SK-N-SH (cell line): ENCODE results near the gene RIN2. TPM values are rescaled to one million over a fixed set of nuclear protein-coding genes. Genes with fewer than 3 reads are reported as not detected.

Source experiments
- CTCF ChIA-PET: fragments of 300-600, 350-600 bp; formaldehyde crosslinking; extraction: SDS; loops from one replicate; lab custom pipeline; 2021; lab: Yijun Ruan, JAX
- POLR2A ChIA-PET: fragments of 350-600 bp; sonication (Branson Sonifier 250); formaldehyde crosslinking; extraction: SDS; loops from one replicate; lab custom pipeline; 2020; ENCODE audit warnings: antibody characterized with exemption, inconsistent platforms; lab: Yijun Ruan, JAX
- DNase-seq: peaks from one replicate; pipeline ENCODE4 v3.0.0; 2012
- H2AFZ ChIP-seq: fragments of 200-600 bp; sonication (generic); 2 replicates; pipeline ENCODE4 v1.8.1; 2016; ENCODE audit warnings: antibody characterized with exemption, mild to moderate bottlenecking, low read depth
- H3F3A ChIP-seq: fragments of 200-600 bp; sonication (generic); replicated peaks from 2 replicates; pipeline ENCODE3; 2016; ENCODE audit warnings: antibody characterized with exemption, mild to moderate bottlenecking; ENCODE audit not compliant: insufficient read depth
- H3K27ac ChIP-seq, 2 experiments: fragments of 200-500 bp in 1 of 2; fragments of 200-600 bp in 1 of 2; sonication (Bioruptor generic) in 1 of 2; sonication (generic), shearing (Covaris generic) in 1 of 2; 2 replicates each; pipeline versions ENCODE4 v1.5.1 to v1.6.1; 2014 to 2016; ENCODE audit warnings: low read depth in 2 of 2, inconsistent platforms in 1 of 2, low read length in 1 of 2, mild to moderate bottlenecking in 1 of 2, mixed read lengths in 1 of 2
- H3K27me3 ChIP-seq: fragments of 200-600 bp; sonication (generic), shearing (Covaris generic); 2 replicates; pipeline ENCODE4 v1.6.1; 2016; ENCODE audit warnings: mixed run types; ENCODE audit not compliant: insufficient read depth
- H3K36me3 ChIP-seq, 2 experiments: fragments of 200-500 bp in 1 of 2; fragments of 200-600 bp in 1 of 2; sonication (Bioruptor generic) in 1 of 2; sonication (generic) in 1 of 2; replicated peaks in 1 of 2; 2 replicates each; pipeline versions ENCODE3 to v1.5.1; 2014 to 2016; ENCODE audit warnings: low read length in 1 of 2, mild to moderate bottlenecking in 1 of 2; ENCODE audit not compliant: insufficient read depth in 2 of 2, control insufficient read depth in 1 of 2
- H3K4me1 ChIP-seq, 2 experiments: fragments of 200-500 bp in 1 of 2; fragments of 200-600 bp in 1 of 2; sonication (Bioruptor generic) in 1 of 2; sonication (generic), shearing (Covaris generic) in 1 of 2; 2 replicates each; pipeline versions ENCODE4 v1.5.1 to v1.6.1; 2014 to 2016; ENCODE audit warnings: low read depth in 1 of 2, low read length in 1 of 2, mixed run types in 1 of 2; ENCODE audit not compliant: insufficient read depth in 2 of 2, control insufficient read depth in 1 of 2
- H3K4me2 ChIP-seq: fragments of 200-600 bp; sonication (generic), shearing (Covaris generic); 2 replicates; pipeline ENCODE4 v1.6.1; 2017; ENCODE audit warnings: mixed run types
- H3K4me3 ChIP-seq, 2 experiments: fragments of 200-500 bp in 1 of 2; fragments of 200-600 bp in 1 of 2; sonication (Bioruptor generic) in 1 of 2; sonication (generic), shearing (Covaris generic) in 1 of 2; 2 replicates each; pipeline versions ENCODE4 v1.5.1 to v1.8.1; 2014 to 2016; ENCODE audit warnings: low read depth in 2 of 2, inconsistent platforms in 1 of 2, low read length in 1 of 2, mild to moderate bottlenecking in 1 of 2, mixed read lengths in 1 of 2, moderate library complexity in 1 of 2
- H3K79me2 ChIP-seq: fragments of 200-600 bp; sonication (generic); 2 replicates; pipeline ENCODE4 v1.8.1; 2017; ENCODE audit warnings: mild to moderate bottlenecking; ENCODE audit not compliant: insufficient read depth
- H3K9ac ChIP-seq: fragments of 200-600 bp; sonication (generic); 2 replicates; pipeline ENCODE4 v1.6.1; 2017; ENCODE audit warnings: mixed run types
- H3K9me2 ChIP-seq: fragments of 200-600 bp; sonication (generic); 2 replicates; pipeline ENCODE4 v1.6.1; 2017; ENCODE audit warnings: mixed run types
- H3K9me3 ChIP-seq: fragments of 200-600 bp; sonication (generic); 2 replicates; pipeline ENCODE4 v1.6.1; 2017; ENCODE audit warnings: mixed run types, mild to moderate bottlenecking, moderate library complexity
- H4K20me1 ChIP-seq: fragments of 200-600 bp; sonication (generic); 2 replicates; pipeline ENCODE4 v1.6.1; 2017; ENCODE audit warnings: mild to moderate bottlenecking, mixed run types; ENCODE audit not compliant: insufficient read depth
- ELF1 ChIP-seq: IDR thresholded peaks from 2 replicates; pipeline ENCODE4 v1.4.0; 2012
- EP300 ChIP-seq, 2 experiments: IDR thresholded peaks; 2 replicates each; pipeline versions ENCODE4 v1.4.0 to v1.6.1; 2012; ENCODE audit warnings: borderline replicate concordance in 1 of 2, low read depth in 1 of 2, low read length in 1 of 2
- FOXJ3 ChIP-seq: sonication (generic); formaldehyde crosslinking; IDR thresholded peaks from 2 replicates; pipeline ENCODE4 v1.5.1; 2020; ENCODE audit warnings: mild to moderate bottlenecking, missing genetic modification reagents
- MXI1 ChIP-seq: IDR thresholded peaks from 2 replicates; pipeline ENCODE4 v1.6.1; 2012; ENCODE audit warnings: mild to moderate bottlenecking, low read depth, low read length, improper control_type of control experiment
- NRF1 ChIP-seq: IDR thresholded peaks from 2 replicates; pipeline ENCODE4 v1.6.1; 2012; ENCODE audit warnings: low read depth, mild to moderate bottlenecking, low read length
- RFX5 ChIP-seq: IDR thresholded peaks from 2 replicates; pipeline ENCODE4 v1.6.1; 2012; ENCODE audit warnings: mild to moderate bottlenecking, improper control_type of control experiment, low read length
- RXRA ChIP-seq: IDR thresholded peaks from 2 replicates; pipeline ENCODE4 v1.4.0; 2012; ENCODE audit warnings: low read depth, mild to moderate bottlenecking, borderline replicate concordance
- TAF1 ChIP-seq: IDR thresholded peaks from 2 replicates; pipeline ENCODE4 v1.6.1; 2012; ENCODE audit warnings: low read depth, mild to moderate bottlenecking, low read length, moderate library complexity, borderline replicate concordance
- YY1 ChIP-seq: IDR thresholded peaks from 2 replicates; pipeline ENCODE4 v1.4.0; 2012; ENCODE audit warnings: low read depth, mild to moderate bottlenecking
- WGBS: methylation state at CpG from one replicate; pipeline ENCODE4 v1.1.6; 2017; ENCODE audit warnings: low lambda C conversion rate; 5-methylcytosine and 5-hydroxymethylcytosine counted together
- polyA plus RNA-seq, 3 experiments: library from polyadenylated mRNA; depleted of rRNA; stranded (reverse); fragments of >200 nt; gene quantifications; 2 replicates each; pipeline ENCODE4 v1.2.3, GENCODE V29; 2012
- TF ChIP-seq, protein P1 (sequence below): fragments of 200-600 bp; sonication (generic); IDR thresholded peaks from 2 replicates; pipeline ENCODE4 v1.6.1; 2017; ENCODE audit warnings: antibody characterized with exemption, mild to moderate bottlenecking, moderate library complexity
- TF ChIP-seq, protein P2 (sequence below): IDR thresholded peaks from 2 replicates; pipeline ENCODE4 v1.6.1; 2012; ENCODE audit warnings: mild to moderate bottlenecking, low read depth, low read length, moderate library complexity
- TF ChIP-seq, protein P3 (sequence below): IDR thresholded peaks from 2 replicates; pipeline ENCODE4 v1.4.0; 2012; ENCODE audit warnings: low read depth, borderline replicate concordance

The RIN2 gene
- polyA plus RNA-seq, 1 of the 3 experiments (the other 2 are of a cell fraction) = 6.8 TPM

DNA sequence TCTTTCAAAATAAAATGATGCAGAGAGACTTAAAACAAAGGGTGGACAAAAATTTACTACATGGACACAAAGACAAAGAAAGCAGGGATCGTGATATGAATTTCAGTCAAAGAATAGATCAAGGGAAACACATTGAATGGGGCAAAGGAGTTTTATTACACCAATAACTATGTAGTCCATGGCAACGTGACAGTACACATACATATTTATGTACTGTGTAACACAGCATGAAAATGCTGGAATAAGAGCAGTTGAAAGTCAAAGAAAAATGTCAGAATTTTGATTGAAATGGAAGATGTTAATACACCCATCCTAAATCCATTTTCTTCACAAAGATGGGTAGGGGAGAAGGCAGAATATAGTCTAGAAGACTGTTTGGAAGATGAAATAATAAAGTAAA is 9.4 kb upstream of the RIN2 start (continued):
- TF ChIP-seq, protein P1, sequence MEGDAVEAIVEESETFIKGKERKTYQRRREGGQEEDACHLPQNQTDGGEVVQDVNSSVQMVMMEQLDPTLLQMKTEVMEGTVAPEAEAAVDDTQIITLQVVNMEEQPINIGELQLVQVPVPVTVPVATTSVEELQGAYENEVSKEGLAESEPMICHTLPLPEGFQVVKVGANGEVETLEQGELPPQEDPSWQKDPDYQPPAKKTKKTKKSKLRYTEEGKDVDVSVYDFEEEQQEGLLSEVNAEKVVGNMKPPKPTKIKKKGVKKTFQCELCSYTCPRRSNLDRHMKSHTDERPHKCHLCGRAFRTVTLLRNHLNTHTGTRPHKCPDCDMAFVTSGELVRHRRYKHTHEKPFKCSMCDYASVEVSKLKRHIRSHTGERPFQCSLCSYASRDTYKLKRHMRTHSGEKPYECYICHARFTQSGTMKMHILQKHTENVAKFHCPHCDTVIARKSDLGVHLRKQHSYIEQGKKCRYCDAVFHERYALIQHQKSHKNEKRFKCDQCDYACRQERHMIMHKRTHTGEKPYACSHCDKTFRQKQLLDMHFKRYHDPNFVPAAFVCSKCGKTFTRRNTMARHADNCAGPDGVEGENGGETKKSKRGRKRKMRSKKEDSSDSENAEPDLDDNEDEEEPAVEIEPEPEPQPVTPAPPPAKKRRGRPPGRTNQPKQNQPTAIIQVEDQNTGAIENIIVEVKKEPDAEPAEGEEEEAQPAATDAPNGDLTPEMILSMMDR = no peak

DNA sequence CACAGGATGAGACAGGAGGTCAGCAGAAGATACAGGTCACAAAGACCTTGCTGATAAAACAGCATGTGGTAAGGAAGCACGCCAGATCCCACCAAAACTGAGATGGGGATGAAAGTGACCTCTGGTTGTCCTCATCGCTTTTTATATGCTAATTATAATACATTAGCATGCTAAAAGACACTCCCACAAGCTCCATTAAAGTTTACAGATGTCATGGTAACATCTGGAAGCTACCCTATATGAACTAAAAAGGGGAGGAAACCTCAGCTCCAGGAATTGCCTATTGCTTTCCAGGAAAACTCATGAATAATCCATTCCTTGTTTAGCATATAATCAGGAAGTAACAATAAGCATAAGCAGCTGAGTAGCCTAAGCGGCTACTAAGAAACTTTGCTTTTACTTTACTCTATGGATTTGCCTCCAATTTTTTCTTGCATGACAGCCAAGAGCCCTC is 8.4 kb upstream of the RIN2 start:
- Histone ChIP-seq H3K9me3 (no peaks in the 10 kb centered on the region), H3F3A (no peaks in the 10 kb centered on the region), H4K20me1 (no peaks in the 10 kb centered on the region), H2AFZ (no peak overlapping the region), H3K9me2 (no peaks in the 10 kb centered on the region), H3K4me3 (no peak overlapping the region), H3K79me2 (no peaks in the 10 kb centered on the region), H3K4me2 (no peak overlapping the region), H3K27me3 (no peaks in the 10 kb centered on the region), H3K4me1 (peaks cover 0 to 7% of the 10 kb centered on the region in 2 experiments; a peak in 1 of 4 replicates), H3K36me3 (no peaks in the 10 kb centered on the region), H3K27ac (no peak overlapping the region), H3K9ac (no peak overlapping the region)
- CTCF ChIA-PET = interaction anchor here (1.0 to 1.4 kb wide), 2 partner anchors 20 to 245 kb away, joined by 3 read pairs; no protein-coding TSS in a partner anchor
- DNase-seq = no peak
- TF ChIP-seq EP300 (IDR thresholded peaks at IDR 0.05; ENCODE audit: borderline replicate concordance in 1 of 2, low read depth in 1 of 2, low read length in 1 of 2) (no peak), FOXJ3 (CRISPR knock-in tag) (no peak), RFX5 (no peak), TAF1 (no peak), RXRA (no peak)
- TF ChIP-seq, protein P2, sequence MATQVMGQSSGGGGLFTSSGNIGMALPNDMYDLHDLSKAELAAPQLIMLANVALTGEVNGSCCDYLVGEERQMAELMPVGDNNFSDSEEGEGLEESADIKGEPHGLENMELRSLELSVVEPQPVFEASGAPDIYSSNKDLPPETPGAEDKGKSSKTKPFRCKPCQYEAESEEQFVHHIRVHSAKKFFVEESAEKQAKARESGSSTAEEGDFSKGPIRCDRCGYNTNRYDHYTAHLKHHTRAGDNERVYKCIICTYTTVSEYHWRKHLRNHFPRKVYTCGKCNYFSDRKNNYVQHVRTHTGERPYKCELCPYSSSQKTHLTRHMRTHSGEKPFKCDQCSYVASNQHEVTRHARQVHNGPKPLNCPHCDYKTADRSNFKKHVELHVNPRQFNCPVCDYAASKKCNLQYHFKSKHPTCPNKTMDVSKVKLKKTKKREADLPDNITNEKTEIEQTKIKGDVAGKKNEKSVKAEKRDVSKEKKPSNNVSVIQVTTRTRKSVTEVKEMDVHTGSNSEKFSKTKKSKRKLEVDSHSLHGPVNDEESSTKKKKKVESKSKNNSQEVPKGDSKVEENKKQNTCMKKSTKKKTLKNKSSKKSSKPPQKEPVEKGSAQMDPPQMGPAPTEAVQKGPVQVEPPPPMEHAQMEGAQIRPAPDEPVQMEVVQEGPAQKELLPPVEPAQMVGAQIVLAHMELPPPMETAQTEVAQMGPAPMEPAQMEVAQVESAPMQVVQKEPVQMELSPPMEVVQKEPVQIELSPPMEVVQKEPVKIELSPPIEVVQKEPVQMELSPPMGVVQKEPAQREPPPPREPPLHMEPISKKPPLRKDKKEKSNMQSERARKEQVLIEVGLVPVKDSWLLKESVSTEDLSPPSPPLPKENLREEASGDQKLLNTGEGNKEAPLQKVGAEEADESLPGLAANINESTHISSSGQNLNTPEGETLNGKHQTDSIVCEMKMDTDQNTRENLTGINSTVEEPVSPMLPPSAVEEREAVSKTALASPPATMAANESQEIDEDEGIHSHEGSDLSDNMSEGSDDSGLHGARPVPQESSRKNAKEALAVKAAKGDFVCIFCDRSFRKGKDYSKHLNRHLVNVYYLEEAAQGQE = no peak
- POLR2A ChIA-PET = no interaction called here
- 50% methylated on average over 3 of the region's 3 CpGs for WGBS

DNA sequence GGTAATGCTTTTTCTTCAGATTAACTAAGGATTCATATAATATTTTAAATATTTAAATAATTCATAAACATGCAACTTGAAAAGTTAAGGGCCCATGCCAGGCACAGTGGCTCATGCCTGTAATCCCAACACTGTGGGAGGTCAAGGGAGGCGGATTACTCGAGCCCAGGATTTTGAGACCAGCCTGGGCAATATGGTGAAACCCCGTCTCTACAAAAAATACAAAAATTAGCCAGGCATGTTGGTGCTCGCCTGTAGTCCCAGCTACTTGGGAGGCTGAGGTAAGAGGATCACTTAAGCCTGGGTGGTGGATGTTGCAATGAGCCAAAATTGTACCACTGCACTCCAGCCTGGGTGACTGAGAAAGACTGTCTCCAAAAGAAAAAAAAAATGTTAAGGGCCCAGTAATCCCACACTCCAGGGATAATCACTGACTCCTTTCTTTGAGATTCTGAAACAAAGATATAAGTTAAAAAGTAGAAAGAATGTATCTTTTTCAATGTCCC is 7.9 kb upstream of the RIN2 start:
- H3K9ac ChIP-seq = no peak overlapping the region
- no peaks in the 10 kb centered on the region for H3F3A ChIP-seq
- no peaks in the 10 kb centered on the region for H3K36me3 ChIP-seq
- no peaks in the 10 kb centered on the region for H4K20me1 ChIP-seq
- no peak overlapping the region for H3K27ac ChIP-seq
- H3K4me2 ChIP-seq = no peak overlapping the region
- no peak overlapping the region for H2AFZ ChIP-seq
- no peak overlapping the region for H3K4me3 ChIP-seq
- ChIA-PET POLR2A (no interaction called here), CTCF (interaction anchor here (0.9 to 1.4 kb wide), 4 partner anchors 13 to 245 kb away, joined by 3 read pairs; no protein-coding TSS in a partner anchor)
- no peaks in the 10 kb centered on the region for H3K9me3 ChIP-seq
- peaks cover 0 to 7% of the 10 kb centered on the region in 2 experiments; a peak in 1 of 4 replicates for H3K4me1 ChIP-seq
- no peaks in the 10 kb centered on the region for H3K27me3 ChIP-seq
- DNase-seq = no peak
- no peaks in the 10 kb centered on the region for H3K79me2 ChIP-seq
- H3K9me2 ChIP-seq = no peaks in the 10 kb centered on the region
- WGBS = 81% methylated on average over 4 of the region's 4 CpGs
- TF ChIP-seq NRF1 = no peak
- TF ChIP-seq, protein P3, sequence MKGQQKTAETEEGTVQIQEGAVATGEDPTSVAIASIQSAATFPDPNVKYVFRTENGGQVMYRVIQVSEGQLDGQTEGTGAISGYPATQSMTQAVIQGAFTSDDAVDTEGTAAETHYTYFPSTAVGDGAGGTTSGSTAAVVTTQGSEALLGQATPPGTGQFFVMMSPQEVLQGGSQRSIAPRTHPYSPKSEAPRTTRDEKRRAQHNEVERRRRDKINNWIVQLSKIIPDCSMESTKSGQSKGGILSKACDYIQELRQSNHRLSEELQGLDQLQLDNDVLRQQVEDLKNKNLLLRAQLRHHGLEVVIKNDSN = no peak
- no peak for TF ChIP-seq YY1
- no peak for TF ChIP-seq MXI1
- TF ChIP-seq, protein P1 = no peak
- no peak for TF ChIP-seq ELF1
- TF ChIP-seq FOXJ3 (CRISPR knock-in tag) = no peak
